NCI-H1436 (cell line): ENCODE data around the gene TAGLN.

Experiments
- DNase-seq: peaks from one replicate; lab custom pipeline; 2025; lab: John Stamatoyannopoulos, UW

Gene TAGLN

DNA sequence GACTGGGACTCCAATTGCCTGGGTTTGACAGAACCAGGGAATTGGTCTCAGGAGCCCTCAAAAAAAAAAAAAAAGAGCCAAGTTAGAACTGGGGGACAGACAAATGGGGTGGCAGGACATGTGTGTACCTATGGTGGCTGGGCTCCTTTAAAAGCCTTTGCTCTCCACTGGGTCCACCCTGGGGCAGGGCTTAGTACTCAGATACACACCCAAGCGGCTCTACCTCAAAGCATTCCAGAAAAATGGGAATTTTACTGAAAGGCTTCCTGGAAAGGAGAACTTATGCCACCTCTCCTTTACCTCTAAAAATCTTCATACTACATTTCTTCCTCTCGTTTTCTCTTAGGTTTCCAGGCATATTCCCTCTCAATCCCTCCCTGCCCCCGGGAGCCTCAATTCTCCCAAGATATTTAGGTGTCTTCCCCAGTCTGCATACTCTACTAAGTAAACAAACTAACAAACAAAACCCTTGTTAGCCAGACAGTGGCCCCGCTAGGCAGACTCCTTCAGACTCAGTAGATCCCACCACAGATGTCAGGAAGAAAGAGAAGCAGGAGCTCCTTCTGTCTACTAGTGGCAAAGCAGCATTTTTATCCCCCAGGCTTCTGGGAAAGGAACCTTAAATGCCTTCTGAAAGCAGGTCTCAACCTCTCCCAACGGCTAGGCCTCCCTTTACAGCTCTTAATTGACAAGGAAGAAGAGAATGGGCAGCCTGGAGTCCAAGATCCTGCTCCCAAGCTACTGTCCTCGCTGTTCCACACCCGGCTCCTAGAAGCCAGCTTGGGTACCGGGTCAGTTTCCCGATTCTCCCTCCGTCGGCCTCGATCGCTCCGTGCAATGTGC lies 32.0 kb downstream of the TAGLN start:
- DNase-seq: no peak

- no peak for DNase-seq
These were observed 32.6 kb downstream of the TAGLN start, which contains the start of gene PCSK7 for GRCh38 chr11:117231842-117232091. TSS of gene PCSK7 (minus strand) at chr11:117232073. CDS start at chr11:117229844, 2,229 bp downstream.

- DNase-seq: peak; percentile 67
These were observed 33.1 kb downstream of the TAGLN start, which contains the start of gene RNF214 for GRCh38 chr11:117232092-117232878. TSS of gene RNF214 (plus strand) at chr11:117232671. CDS start at chr11:117234273, 1,602 bp downstream.

DNA sequence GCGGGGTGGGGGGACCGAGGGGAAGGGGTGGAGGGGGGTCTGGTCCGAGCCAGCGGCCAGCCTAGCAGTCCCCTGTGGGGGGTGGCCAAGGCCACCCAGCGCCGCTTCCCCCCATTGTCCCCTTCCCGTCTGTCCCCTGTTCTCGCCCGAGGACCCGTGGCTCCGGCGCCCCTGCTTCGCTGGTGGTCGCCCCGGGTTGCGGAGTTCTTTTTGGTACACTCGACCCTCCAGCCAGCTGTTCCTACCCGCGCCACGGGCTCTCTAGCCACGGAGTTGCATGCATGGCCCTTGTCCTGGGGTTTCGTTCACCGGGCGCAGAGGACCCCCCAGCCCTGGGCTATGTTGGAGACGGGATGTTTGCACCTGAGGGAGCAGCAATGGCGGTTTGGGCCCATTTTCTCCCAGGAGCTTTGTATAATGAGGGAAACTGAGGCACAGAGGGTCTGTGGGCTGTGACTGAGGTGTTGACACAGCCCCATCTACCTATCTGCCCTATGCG lies 33.8 kb downstream of the TAGLN start:
- no peak for DNase-seq

- no peak for DNase-seq
These were observed 39.1 kb downstream of the TAGLN start for GRCh38 chr11:117238221-117238620.

GRCh38 chr11:117239295-117239694 lies 40.1 kb downstream of the TAGLN start:
- DNase-seq: no peak

DNA sequence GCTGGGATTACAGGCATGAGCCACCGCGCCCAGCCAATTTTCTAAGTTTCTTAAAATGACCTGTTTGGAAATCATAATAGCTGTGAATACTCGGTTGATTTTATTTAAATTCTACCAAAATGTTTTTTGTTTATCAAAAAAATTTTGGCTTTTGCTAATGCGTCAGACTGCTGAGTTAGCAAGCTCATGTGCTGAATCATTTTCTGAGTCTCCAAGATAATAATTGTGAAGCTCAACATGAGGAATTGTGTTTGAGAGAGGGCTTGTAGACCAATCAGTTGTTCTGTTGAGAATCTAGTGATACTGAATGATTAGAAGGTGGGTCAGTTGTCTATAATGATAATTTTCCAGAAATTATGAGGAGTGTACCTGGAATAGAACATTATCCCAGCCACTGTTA lies 49.2 kb downstream of the TAGLN start:
- DNase-seq: no peak

- no peak for DNase-seq
These were observed 50.4 kb downstream of the TAGLN start for GRCh38 chr11:117249571-117249970.

GRCh38 chr11:117251506-117251905 lies 52.3 kb downstream of the TAGLN start:
- no peak for DNase-seq

DNA sequence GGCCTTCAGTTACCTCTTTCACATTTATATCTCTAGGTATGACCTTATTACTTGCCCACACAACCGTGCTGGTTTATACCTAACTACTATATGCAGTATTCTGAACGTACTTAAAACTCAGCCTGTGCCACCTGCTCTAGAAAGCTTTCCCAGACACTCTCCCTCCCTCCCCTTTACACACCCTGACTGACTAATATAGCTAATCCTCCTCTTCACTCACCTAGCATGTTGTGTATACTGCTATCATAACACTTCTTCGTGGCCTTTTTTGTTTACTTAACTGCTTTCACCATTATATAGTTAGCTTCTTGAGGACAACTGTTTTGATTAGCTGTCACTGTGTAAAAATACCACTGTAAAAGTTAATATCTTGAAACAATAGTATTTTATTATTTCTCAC lies 56.8 kb downstream of the TAGLN start:
- no peak for DNase-seq

- no peak for DNase-seq
These were observed 57.4 kb downstream of the TAGLN start for GRCh38 chr11:117256573-117256972.
